NCI-H2196 treated with DMSO at 0.1 percent for 48 hours (cell line): ENCODE data around the gene TTC14.

Source experiments
- DNase-seq: peaks from one replicate; lab custom pipeline; 2025; ENCODE audit not compliant: unreplicated experiment; lab: John Stamatoyannopoulos, UW

Gene TTC14

GRCh38 chr3:180626844-180627243 lies 24.9 kb downstream of the TTC14 start:
- DNase-seq: no peak

- DNase-seq: no peak
These were observed 28.4 kb downstream of the TTC14 start for GRCh38 chr3:180630371-180630770.

GRCh38 chr3:180631317-180631716 lies 29.4 kb downstream of the TTC14 start:
- no peak for DNase-seq

- no peak for DNase-seq
These were observed 31.8 kb downstream of the TTC14 start for GRCh38 chr3:180633722-180634121.

- DNase-seq: no peak
These were observed 39.0 kb downstream of the TTC14 start for GRCh38 chr3:180640987-180641386.

- no peak for DNase-seq
These were observed 44.3 kb downstream of the TTC14 start for GRCh38 chr3:180646187-180646790.

- DNase-seq: no peak
These were observed 54.4 kb downstream of the TTC14 start for GRCh38 chr3:180656406-180656805.

GRCh38 chr3:180657094-180657493 lies 55.1 kb downstream of the TTC14 start:
- DNase-seq: no peak
